Measurements from ENCODE around the gene KCNH1. TPM values are rescaled to one million over a fixed set of nuclear protein-coding genes. Genes with fewer than 3 reads are reported as not detected.
A peak's percentile ranks its signal among the peaks of the same experiment; 100 is the strongest.

Gene KCNH1
- total RNA-seq, 1 experiment from 2014 or later, result 5.3 TPM

DNA sequence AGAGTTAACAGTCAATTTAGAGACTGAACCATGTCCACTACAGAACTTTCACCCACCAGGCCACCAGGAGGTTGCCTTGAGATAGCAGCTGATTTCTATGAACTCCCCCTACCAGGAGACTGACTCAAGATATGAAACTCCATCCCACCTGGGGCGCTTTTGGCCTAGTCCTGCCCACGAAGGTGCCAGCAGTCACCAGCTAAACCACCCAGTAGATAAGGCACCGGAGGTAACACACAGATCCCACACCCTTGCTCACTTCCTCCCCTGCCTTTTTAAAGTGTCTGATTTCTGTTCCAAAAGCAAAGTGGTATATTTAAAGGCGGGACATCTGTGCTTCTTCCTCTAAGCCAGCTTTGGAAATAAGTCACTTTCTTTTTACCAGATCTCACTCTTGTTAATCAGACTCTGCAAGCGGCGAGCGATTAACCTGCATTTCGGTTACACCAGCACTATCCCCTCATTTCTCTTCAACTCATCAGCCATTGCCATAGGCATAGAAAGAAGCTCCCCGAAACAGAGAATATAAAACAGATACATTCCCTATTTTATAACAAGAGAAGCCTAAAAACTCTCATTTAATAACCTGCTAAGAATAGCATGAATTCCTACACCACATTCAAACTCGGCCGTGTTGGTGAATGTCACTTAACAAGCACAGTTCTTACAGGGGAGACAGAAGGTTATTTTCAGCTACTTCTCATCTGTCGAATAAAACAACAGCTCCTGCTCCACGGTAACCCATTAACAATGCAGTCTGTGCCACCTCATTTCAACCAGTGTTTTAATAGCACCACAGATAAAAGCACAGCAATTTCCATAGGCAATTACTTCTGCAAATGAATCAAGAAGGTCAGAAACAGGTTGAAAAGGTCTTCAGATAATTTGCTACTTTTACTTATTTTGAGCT is 318.1 kb downstream of the KCNH1 start:
- DNase-seq (ENCODE audit: low spot score), result peak; percentile 19

GRCh38 chr1:210814382-210815123 is 319.4 kb downstream of the KCNH1 start:
- DNase-seq (ENCODE audit: low spot score), result no peak

DNA sequence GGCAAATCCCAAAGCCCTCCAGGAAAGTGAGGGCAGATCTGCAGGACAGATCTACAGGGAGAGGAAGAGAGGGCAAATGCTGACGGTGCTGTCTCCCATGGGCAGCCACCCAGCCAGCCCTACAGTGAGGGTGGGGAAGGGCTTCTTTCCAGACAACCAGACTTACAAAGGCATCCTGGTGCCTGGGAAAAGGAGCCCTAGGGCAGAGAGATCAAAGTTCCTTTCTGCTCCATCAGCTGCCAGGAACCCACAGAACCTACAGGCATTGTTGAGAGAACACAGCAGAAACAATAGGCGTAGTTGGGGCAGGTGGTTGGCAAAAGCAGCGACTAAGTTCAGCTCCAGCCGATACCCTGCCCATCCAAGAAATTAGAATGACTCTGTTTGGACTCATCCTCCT is 332.4 kb downstream of the KCNH1 start:
- no peak for DNase-seq (ENCODE audit: low spot score)

GRCh38 chr1:210800756-210801155 is 333.2 kb downstream of the KCNH1 start:
- DNase-seq (ENCODE audit: low spot score), result no peak

DNA sequence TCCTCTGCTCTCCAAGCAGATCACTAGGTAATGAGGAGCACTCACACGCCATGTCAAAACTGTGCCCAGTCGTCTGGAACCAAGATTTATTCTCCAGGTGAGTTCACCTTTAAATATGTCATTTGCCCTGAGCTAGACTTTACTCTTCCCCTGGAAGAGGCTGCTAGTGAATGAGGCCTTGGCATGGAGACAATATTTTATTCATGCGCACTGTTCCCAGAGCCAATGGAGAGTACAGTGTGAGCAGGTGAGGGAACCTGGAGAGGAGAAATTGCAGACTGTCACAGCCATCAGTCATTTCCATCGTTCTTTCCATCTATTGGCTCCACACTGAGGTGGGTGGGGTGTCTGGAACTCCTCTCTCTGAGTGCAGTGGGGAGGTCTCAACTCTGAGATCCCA is 333.6 kb downstream of the KCNH1 start:
- DNase-seq (ENCODE audit: low spot score), result no peak

DNA sequence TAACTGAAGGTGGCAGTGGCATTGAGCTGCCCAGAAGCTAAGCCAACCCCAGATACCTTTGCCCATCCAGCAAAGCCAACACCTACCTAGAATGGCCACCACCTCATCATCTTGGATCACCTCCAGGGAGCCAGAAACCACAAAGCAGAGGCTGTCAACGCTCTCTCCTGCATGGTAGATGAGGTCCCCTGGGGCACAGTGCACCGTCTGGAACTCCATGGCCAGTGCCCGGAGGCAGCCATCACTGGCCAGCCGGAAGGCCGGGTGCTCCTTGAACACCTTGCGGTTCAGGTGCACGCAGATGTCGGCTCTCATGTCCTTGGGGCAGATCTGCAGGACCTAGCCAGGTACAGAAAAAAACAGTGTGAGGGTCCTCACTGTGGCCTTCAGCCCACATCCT is 336.5 kb downstream of the KCNH1 start:
- no peak for DNase-seq (ENCODE audit: low spot score)

DNA sequence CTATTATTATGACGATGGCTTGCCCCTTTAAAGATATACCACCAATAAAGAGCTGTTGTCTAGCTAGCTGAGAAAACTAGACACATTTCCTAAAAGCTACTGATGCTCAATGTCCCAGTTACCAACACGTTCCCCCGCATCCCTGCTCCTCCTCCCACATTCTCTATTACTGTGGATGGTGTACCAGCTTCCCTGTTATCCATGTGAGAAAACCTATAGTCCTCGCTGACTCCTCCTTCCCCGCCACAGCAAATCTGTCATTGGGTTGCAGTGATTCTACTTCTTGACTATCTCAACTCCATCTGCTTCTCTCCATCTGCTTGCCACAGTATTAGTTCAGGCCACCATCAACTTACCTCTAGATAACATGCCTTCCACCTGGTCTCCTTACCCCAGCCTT is 337.5 kb downstream of the KCNH1 start:
- DNase-seq (ENCODE audit: low spot score), result no peak

- no peak for DNase-seq (ENCODE audit: low spot score)
Measured at GRCh38 chr1:210794445-210794844, 339.5 kb downstream of the KCNH1 start.

GRCh38 chr1:210792250-210793102 is 341.5 kb downstream of the KCNH1 start:
- DNase-seq (ENCODE audit: low spot score), result peak; percentile 88

DNA sequence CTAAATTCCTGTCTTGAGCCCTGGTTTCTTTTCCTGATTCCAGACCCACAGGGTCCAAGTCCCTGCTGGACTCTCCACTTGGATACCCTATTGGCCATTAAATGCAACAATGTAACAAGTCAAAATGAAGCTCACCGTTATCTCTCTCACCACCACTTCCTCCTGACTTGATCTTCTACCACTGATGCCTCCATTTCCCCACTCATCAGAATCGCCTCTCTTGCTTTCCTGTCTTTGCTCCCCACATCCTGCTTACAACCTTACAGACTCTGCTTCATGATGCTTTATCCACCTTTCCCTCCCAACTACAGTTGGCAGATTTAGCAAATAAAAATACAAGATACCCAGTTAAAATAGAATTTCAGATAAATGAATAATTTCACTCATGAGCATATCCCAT is 343.8 kb downstream of the KCNH1 start:
- no peak for DNase-seq (ENCODE audit: low spot score)

DNA sequence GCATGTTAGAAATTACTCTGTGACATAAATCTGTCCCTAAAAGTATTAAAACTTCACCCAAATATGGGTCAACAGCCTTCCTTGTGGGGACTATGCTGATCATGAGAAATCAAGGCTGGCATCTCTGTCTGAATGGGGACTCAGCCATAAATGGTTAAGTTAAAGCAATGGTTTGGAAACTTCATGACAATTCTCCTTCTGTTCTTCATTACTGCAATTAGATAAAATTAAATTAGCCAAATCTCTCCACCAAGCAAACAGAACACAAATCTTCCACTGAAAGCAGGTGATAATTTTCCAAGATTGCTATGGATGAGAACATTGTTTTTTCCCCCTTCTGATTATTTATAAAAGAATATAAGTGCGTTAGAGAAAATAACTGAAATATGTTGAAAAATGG is 346.1 kb downstream of the KCNH1 start:
- no peak for DNase-seq (ENCODE audit: low spot score)

- no peak for DNase-seq (ENCODE audit: low spot score)
Measured at GRCh38 chr1:210786546-210786945, 347.4 kb downstream of the KCNH1 start.

DNA sequence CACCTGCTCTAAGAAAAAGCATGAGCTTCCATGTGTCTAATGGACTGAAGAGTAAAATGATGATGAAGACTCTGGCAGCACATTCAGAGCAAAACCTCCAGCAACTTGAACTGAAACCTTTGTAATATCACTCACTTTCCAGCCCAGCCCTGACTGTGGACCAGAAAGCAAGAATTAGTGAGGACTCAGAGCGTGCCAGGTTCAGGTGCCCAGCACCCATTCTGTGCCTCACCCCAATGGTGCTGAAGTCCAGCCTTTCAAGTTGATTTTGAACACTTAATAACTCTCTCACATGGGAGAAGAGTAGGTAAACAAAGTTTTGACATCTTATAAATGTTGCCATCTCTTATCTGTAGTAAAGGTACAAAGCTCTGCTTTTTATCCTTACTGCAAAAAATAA is 350.0 kb downstream of the KCNH1 start:
- DNase-seq (ENCODE audit: low spot score), result no peak

- no peak for DNase-seq (ENCODE audit: low spot score)
Measured at GRCh38 chr1:210781652-210782051, 352.3 kb downstream of the KCNH1 start.

DNA sequence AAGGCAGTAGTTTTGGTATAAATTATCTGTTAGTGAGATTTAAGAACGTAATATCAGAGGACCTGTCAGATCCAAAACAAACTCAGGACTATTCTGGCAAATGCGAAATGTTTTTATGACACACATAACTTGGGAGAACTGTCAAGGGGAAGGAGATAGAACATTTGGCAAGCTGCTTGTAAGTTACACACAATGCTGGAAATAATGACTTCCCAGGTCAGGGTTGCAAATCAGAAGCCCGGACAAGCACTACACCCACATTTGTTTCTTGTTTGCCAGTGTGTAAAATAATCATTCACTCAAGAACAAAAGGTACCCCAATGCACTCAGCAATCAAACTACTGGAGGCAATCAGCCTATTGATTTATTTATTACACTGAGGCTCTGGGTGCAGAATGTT is 354.7 kb downstream of the KCNH1 start:
- DNase-seq (ENCODE audit: low spot score), result no peak

GRCh38 chr1:210777914-210778313 is 356.0 kb downstream of the KCNH1 start:
- DNase-seq (ENCODE audit: low spot score), result no peak

DNA sequence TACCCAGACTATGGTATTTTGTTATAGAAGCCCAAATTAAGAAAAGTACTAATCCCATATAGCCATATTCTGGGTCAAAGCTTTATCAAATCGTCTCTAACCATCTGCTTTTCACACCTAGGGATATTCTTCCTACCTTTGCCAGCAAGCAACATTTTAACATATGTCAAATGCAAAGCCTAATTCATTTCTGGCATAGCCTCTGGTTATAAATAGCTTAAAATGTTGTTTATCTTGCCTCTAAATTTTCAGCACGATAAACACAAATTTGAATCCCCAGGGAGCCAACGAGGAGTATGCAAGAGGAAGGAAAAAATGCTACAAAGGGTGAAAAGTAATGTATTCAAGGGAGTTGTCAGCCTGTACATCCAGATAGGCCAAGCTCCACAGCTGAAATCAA is 357.2 kb downstream of the KCNH1 start:
- DNase-seq (ENCODE audit: low spot score), result no peak

- no peak for DNase-seq (ENCODE audit: low spot score)
Measured at GRCh38 chr1:210775289-210775688, 358.7 kb downstream of the KCNH1 start.

DNA sequence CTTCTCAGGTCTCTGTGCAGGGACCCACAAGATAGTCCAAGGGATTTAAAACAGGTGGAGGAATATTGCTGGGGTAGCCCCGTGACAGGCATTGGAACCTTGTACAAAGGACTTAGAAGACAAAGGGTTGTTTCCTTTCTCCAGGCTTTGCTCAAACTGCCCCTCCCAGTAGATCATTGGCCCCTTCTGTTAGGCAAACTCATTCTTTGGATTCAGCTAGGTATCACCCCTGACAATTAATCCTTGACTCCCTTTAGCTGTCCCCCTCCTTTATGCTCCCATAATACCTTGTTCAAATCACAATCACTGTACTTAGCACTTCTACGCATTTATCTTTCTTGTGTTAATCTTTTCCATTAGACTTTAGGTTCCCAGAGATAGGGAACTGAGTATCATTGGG is 360.5 kb downstream of the KCNH1 start:
- DNase-seq (ENCODE audit: low spot score), result no peak

- DNase-seq (ENCODE audit: low spot score), result no peak
Measured at GRCh38 chr1:210771131-210771530, 362.8 kb downstream of the KCNH1 start.

DNA sequence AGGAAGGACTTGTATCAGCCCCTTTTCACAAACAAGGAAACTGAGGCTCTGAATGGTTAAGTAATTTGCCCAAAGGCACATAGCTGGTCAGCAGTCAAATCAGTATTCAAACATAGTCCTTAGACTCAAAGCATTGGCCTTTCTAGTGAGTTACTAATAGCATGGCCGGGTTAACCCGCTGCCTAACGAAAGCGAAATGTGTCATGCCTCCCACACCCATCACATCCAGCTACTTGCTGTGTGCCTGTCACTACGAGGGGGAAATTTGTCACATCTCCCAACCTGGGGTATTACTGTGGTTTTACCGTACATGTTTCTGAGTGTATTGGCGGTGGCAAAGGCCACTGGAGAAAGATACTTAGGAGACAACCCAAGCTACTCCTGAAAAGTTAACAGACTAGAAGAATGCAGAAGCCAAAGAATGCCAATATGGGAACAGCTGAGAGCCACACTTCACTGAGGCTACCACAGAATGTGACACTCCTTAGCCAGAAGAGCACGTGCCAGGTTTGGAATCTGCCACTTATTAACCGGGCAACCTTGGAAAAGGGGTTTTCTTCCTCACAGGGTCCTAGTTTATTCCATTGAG is 363.5 kb downstream of the KCNH1 start:
- DNase-seq (ENCODE audit: low spot score), result no peak

DNA sequence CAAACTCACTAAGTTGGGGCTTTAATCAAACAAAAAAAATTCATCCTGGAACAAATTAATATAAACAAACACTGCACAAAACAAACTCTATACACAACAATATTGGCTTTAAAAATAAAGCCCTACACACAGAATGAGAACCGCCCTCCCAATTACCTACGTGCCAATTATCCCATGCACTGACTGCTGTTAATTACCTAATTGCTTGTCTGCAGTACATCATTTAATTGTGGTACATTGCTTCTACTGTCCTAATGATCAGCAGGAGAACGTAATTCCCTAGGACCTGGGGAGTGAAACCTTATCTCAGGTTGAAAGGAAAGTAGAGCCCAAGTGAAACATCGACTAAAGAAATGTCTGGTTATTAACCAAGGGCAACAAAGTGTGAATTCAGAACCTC is 364.5 kb downstream of the KCNH1 start:
- DNase-seq (ENCODE audit: low spot score), result no peak

All from A172 (cell line).